ENCODE results near the gene PLD6.

GRCh38 chr17:17172001-17172939 is 33.9 kb downstream of the PLD6 start:
- TF ChIP-seq CTCF (IDR thresholded peaks at IDR 0.05) (no peak), EP300 (IDR thresholded peaks at IDR 0.05) (no peak), POLR2A (IDR thresholded peaks at IDR 0.05) (no peak)
